OCI-LY7 (cell line): ENCODE data around the gene WDR43.

ENCODE experiments used
- EZH2phosphoT487 ChIP-seq: fragments of 200-600 bp; sonication (generic); IDR thresholded peaks from 2 replicates; pipeline ENCODE4 v1.6.1; 2018; ENCODE audit warnings: low read depth, borderline replicate concordance, mild to moderate bottlenecking, mixed run types, antibody characterized with exemption, low read length, moderate library complexity, mixed read lengths
- TF ChIP-seq, protein P1 (sequence below): fragments of 200-600 bp; sonication (generic); conservative IDR thresholded peaks from 2 replicates; pipeline ENCODE4 v1.5.1; 2014; ENCODE audit warnings: mild to moderate bottlenecking, antibody characterized with exemption, low read length, moderate library complexity, mixed read lengths

DNA sequence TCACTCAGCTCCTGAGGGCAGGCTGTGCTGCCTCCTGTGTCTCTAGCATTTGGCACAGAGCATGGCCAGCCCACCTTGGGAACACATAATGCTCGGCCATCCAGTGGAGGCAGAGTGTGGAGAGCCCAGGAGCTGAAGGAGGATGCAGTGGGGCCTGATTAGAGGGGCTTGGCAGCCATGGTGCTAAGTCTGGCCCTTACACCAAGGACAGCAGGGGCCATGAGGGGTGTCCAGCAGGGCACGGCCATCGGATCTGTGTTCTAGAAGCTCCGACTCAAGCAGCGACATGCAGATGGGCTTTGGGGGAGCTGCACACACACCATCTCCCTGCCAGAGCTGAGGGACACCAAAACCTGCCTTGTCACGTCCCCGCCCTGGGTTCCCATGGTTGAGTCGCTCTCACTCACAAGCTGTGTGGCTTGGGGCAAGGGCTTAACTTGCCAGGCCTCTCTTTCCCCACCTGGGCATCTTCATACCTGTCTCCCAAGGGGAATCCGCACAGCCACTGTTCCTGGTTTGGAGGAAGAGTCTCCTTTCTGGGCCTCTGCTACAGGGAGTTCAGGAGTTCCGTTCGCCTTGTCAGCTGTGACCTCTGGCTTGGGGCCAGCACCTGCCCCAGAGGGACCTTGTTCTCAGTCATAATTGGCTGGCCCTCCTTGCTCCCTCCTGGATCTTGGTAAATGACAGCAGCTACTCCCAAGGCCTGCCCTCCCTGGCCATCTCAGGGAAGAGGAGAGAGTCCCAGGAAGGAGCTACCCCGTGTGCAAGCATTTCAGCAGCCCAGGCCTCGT is 85.3 kb downstream of the WDR43 start:
- TF ChIP-seq, protein P1, sequence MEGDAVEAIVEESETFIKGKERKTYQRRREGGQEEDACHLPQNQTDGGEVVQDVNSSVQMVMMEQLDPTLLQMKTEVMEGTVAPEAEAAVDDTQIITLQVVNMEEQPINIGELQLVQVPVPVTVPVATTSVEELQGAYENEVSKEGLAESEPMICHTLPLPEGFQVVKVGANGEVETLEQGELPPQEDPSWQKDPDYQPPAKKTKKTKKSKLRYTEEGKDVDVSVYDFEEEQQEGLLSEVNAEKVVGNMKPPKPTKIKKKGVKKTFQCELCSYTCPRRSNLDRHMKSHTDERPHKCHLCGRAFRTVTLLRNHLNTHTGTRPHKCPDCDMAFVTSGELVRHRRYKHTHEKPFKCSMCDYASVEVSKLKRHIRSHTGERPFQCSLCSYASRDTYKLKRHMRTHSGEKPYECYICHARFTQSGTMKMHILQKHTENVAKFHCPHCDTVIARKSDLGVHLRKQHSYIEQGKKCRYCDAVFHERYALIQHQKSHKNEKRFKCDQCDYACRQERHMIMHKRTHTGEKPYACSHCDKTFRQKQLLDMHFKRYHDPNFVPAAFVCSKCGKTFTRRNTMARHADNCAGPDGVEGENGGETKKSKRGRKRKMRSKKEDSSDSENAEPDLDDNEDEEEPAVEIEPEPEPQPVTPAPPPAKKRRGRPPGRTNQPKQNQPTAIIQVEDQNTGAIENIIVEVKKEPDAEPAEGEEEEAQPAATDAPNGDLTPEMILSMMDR = no peak
- TF ChIP-seq EZH2phosphoT487 = no peak
